Smooth muscle cell (in vitro differentiated cells): ENCODE measurements around the gene POPDC3. TPM values are rescaled to one million over a fixed set of nuclear protein-coding genes. Genes with fewer than 3 reads are reported as not detected.

Experiments used
- DNase-seq: peaks from one replicate; lab custom pipeline; 2025; ENCODE audit not compliant: unreplicated experiment; lab: John Stamatoyannopoulos, UW
- H2AFZ ChIP-seq: fragments of 200-600 bp; sonication (generic); 2 replicates; pipeline ENCODE4 v1.6.0; 2016; ENCODE audit warnings: antibody characterized with exemption, low read depth, mild to moderate bottlenecking
- H3F3A ChIP-seq: fragments of 200-600 bp; sonication (generic); 2 replicates; pipeline ENCODE4 v1.6.0; 2017; ENCODE audit warnings: antibody characterized with exemption, low read depth
- H3K27ac ChIP-seq: fragments of 200-600 bp; sonication (generic); 2 replicates; pipeline ENCODE4 v1.5.1; 2016; ENCODE audit warnings: low read depth, mild to moderate bottlenecking
- H3K27me3 ChIP-seq: fragments of 200-600 bp; sonication (generic); 2 replicates; pipeline ENCODE4 v1.6.1; 2016; ENCODE audit warnings: low read depth, mild to moderate bottlenecking
- H3K36me3 ChIP-seq: fragments of 200-600 bp; sonication (generic); 2 replicates; pipeline ENCODE4 v1.5.1; 2016; ENCODE audit warnings: low read depth
- H3K4me1 ChIP-seq: fragments of 200-600 bp; sonication (generic); 2 replicates; pipeline ENCODE4 v1.5.1; 2016; ENCODE audit warnings: low read depth
- H3K4me2 ChIP-seq: fragments of 200-600 bp; sonication (generic); 2 replicates; pipeline ENCODE4 v1.6.0; 2016; ENCODE audit warnings: mild to moderate bottlenecking
- H3K4me3 ChIP-seq: fragments of 200-600 bp; sonication (generic); 2 replicates; pipeline ENCODE4 v1.5.1; 2016; ENCODE audit warnings: mild to moderate bottlenecking
- H3K79me2 ChIP-seq: fragments of 200-600 bp; sonication (generic); 2 replicates; pipeline ENCODE4 v1.6.0; 2016; ENCODE audit warnings: low read depth, mild to moderate bottlenecking
- H3K9ac ChIP-seq: fragments of 200-600 bp; sonication (generic); 2 replicates; pipeline ENCODE4 v1.6.0; 2016; ENCODE audit warnings: low read depth
- H3K9me3 ChIP-seq: fragments of 200-600 bp; sonication (generic); replicated peaks from 2 replicates; pipeline ENCODE4 v1.5.1; 2016; ENCODE audit warnings: low read depth
- H4K20me1 ChIP-seq: fragments of 200-600 bp; sonication (generic); 2 replicates; pipeline ENCODE4 v1.6.0; 2016; ENCODE audit warnings: low read depth
- CTCF ChIP-seq: fragments of 200-600 bp; sonication (generic); IDR thresholded peaks from 2 replicates; pipeline ENCODE4 v1.5.1; 2017; ENCODE audit warnings: borderline replicate concordance, mild to moderate bottlenecking, antibody characterized with exemption; ENCODE audit not compliant: insufficient read depth, poor library complexity, severe bottlenecking
- WGBS: methylation state at CpG from one replicate; pipeline ENCODE4 v1.1.7; 2016; ENCODE audit warnings: low lambda C conversion rate; 5-methylcytosine and 5-hydroxymethylcytosine counted together
- polyA plus RNA-seq: library from polyadenylated mRNA; unstranded; fragments of >200 nt; fragmentation: Nextera tagmentation; extraction: Ambion mirVana; gene quantifications from 2 replicates; pipeline ENCODE4 v1.2.1, GENCODE V29; 2016
- total RNA-seq: library from RNA; depleted of rRNA; stranded (reverse); fragments of >200 nt; gene quantifications from 2 replicates; pipeline ENCODE4 v1.2.3, GENCODE V29; 2014

The POPDC3 gene
- total and polyA plus RNA-seq, 2 experiments from 2014 or later, result 1.0 to 5.0 TPM

GRCh38 chr6:105204768-105205167, 25.0 kb upstream of the POPDC3 start:
- no peaks in the 10 kb centered on the region for H3K36me3 ChIP-seq
- no peak overlapping the region for H3K27ac ChIP-seq

GRCh38 chr6:105204331-105204730, 24.5 kb upstream of the POPDC3 start:
- Histone ChIP-seq H3F3A (no peaks in the 10 kb centered on the region), H3K9me3 (no peaks in the 10 kb centered on the region), H4K20me1 (no peaks in the 10 kb centered on the region), H3K4me3 (no peak overlapping the region), H3K36me3 (no peaks in the 10 kb centered on the region), H3K27me3 (no peaks in the 10 kb centered on the region), H3K4me2 (no peak overlapping the region), H3K79me2 (no peaks in the 10 kb centered on the region), H3K27ac (no peak overlapping the region), H2AFZ (no peak overlapping the region), H3K4me1 (no peaks in the 10 kb centered on the region), H3K9ac (no peak overlapping the region)
- WGBS, result 36% methylated on average over 1 of the region's 1 CpG
- TF ChIP-seq CTCF, result no peak
- no peak for DNase-seq

More at GRCh38 chr6:105204768-105205167, 25.0 kb upstream of the POPDC3 start:
- no peak for DNase-seq
- Histone ChIP-seq H2AFZ (no peak overlapping the region), H3K79me2 (no peaks in the 10 kb centered on the region), H3K4me3 (no peak overlapping the region), H3K4me1 (no peaks in the 10 kb centered on the region), H3K9ac (no peak overlapping the region), H3K4me2 (no peak overlapping the region), H3K27me3 (no peaks in the 10 kb centered on the region), H3F3A (no peaks in the 10 kb centered on the region), H3K9me3 (no peaks in the 10 kb centered on the region), H4K20me1 (no peaks in the 10 kb centered on the region)
- TF ChIP-seq CTCF, result no peak
- 85% methylated on average over 4 of the region's 4 CpGs for WGBS

- no peak overlapping the region for H3K9ac ChIP-seq
- no peak for DNase-seq
- TF ChIP-seq CTCF, result no peak
- no peaks in the 10 kb centered on the region for H3F3A ChIP-seq
- H2AFZ ChIP-seq, result no peak overlapping the region
- H3K27me3 ChIP-seq, result no peaks in the 10 kb centered on the region
- H3K4me1 ChIP-seq, result no peaks in the 10 kb centered on the region
- no peaks in the 10 kb centered on the region for H3K79me2 ChIP-seq
- no peak overlapping the region for H3K27ac ChIP-seq
- H3K36me3 ChIP-seq, result no peaks in the 10 kb centered on the region
- no peak overlapping the region for H3K4me3 ChIP-seq
- H3K4me2 ChIP-seq, result no peak overlapping the region
- no peaks in the 10 kb centered on the region for H3K9me3 ChIP-seq
- no peaks in the 10 kb centered on the region for H4K20me1 ChIP-seq
- WGBS, result 90% methylated on average over 4 of the region's 4 CpGs
These were observed 22.7 kb upstream of the POPDC3 start for GRCh38 chr6:105202486-105202885.

- Histone ChIP-seq H3K79me2 (no peaks in the 10 kb centered on the region), H2AFZ (no peak overlapping the region), H3K4me3 (no peak overlapping the region), H3K36me3 (no peaks in the 10 kb centered on the region), H3K9ac (no peak overlapping the region), H3F3A (no peaks in the 10 kb centered on the region), H3K27me3 (no peaks in the 10 kb centered on the region), H3K27ac (no peak overlapping the region), H3K4me2 (no peak overlapping the region), H4K20me1 (no peaks in the 10 kb centered on the region), H3K4me1 (no peaks in the 10 kb centered on the region), H3K9me3 (no peaks in the 10 kb centered on the region)
- WGBS, result 93% methylated on average over 6 of the region's 6 CpGs
- DNase-seq, result no peak
- no peak for TF ChIP-seq CTCF
These were observed 20.4 kb upstream of the POPDC3 start for GRCh38 chr6:105200133-105200730.
